ENCODE results near the gene TAF1. TPM values are rescaled to one million over a fixed set of nuclear protein-coding genes. Genes with fewer than 3 reads are reported as not detected.
"Not testable (repeated sequence)": the region's sequence is repeated elsewhere in the genome, so short reads cannot be mapped to it uniquely, and the experiment has no call there.

TAF1 gene
- total RNA-seq, 1 donor = 37.6 TPM

- H3K4me3 ChIP-seq (ENCODE audit: low read depth, low read length) = no peak overlapping the region
- no peak for DNase-seq (ENCODE audit: low read depth)
- no peak for TF ChIP-seq CTCF (IDR thresholded peaks at IDR 0.05; ENCODE audit: insufficient read depth, low read depth, low read length)
Observed at GRCh38 chrX:71364221-71364620, 1.9 kb upstream of the TAF1 start.

GRCh38 chrX:71365356-71365874, 742 bp upstream of the TAF1 start:
- TF ChIP-seq CTCF (IDR thresholded peaks at IDR 0.05; ENCODE audit: insufficient read depth, low read depth, low read length) = no peak
- H3K4me3 ChIP-seq (ENCODE audit: low read depth, low read length) = peak overlapping the region; percentile 72
- no peak for DNase-seq (ENCODE audit: low read depth)

- peak; percentile 19 for DNase-seq (ENCODE audit: low read depth)
- TF ChIP-seq CTCF (IDR thresholded peaks at IDR 0.05; ENCODE audit: insufficient read depth, low read depth, low read length) = no peak
- H3K4me3 ChIP-seq (ENCODE audit: low read depth, low read length) = peak overlapping the region; percentile 83
Observed at GRCh38 chrX:71366674-71367256, 608 bp downstream of the TAF1 start.

- DNase-seq (ENCODE audit: low read depth) = peak; percentile 2
- peak overlapping the region; percentile 83 for H3K4me3 ChIP-seq (ENCODE audit: low read depth, low read length)
- no peak for TF ChIP-seq CTCF (IDR thresholded peaks at IDR 0.05; ENCODE audit: insufficient read depth, low read depth, low read length)
Observed at GRCh38 chrX:71367396-71367795, 1.2 kb downstream of the TAF1 start.

- no peak for TF ChIP-seq CTCF (IDR thresholded peaks at IDR 0.05; ENCODE audit: insufficient read depth, low read depth, low read length)
- DNase-seq (ENCODE audit: low read depth) = no peak
- no peak overlapping the region for H3K4me3 ChIP-seq (ENCODE audit: low read depth, low read length)
Observed at GRCh38 chrX:71372388-71372787, 6.2 kb downstream of the TAF1 start.

- no peak overlapping the region for H3K4me3 ChIP-seq (ENCODE audit: low read depth, low read length)
- DNase-seq (ENCODE audit: low read depth) = no peak
- no peak for TF ChIP-seq CTCF (IDR thresholded peaks at IDR 0.05; ENCODE audit: insufficient read depth, low read depth, low read length)
Observed at GRCh38 chrX:71378732-71379131, 12.6 kb downstream of the TAF1 start.

GRCh38 chrX:71391725-71392124, 25.6 kb downstream of the TAF1 start:
- DNase-seq (ENCODE audit: low read depth); H3K4me3 ChIP-seq (ENCODE audit: low read depth, low read length): not testable (repeated sequence)

All from fibroblast of villous mesenchyme (primary cell).